ENCODE data around the gene SLC38A9.

Gene SLC38A9

GRCh38 chr5:55638051-55638450 lies 74.1 kb downstream of the SLC38A9 start:
- peaks cover 1 to 2% of the 10 kb centered on the region in 2 donors for H3K4me1 ChIP-seq (ENCODE audit: control insufficient read depth in 2 of 2, insufficient read depth in 1 of 2, low read depth in 1 of 2, low read length in 2 of 2)
- no peak overlapping the region for H2BK120ac ChIP-seq (ENCODE audit: low read depth, low read length)
- no peak overlapping the region for H3K18ac ChIP-seq (ENCODE audit: low read length)
- no peaks in the 10 kb centered on the region for H3K9me3 ChIP-seq (replicated peaks in 1 of 2; ENCODE audit: control insufficient read depth in 2 of 2, insufficient read depth in 1 of 2, low read depth in 1 of 2, low read length in 2 of 2)
- WGBS, 2 donors (ENCODE audit: extremely low coverage in 2 of 2, insufficient read length in 2 of 2, insufficient replicate concordance in 1 of 2): no CpG with 5 or more reads among the region's 2 CpGs
- no peak overlapping the region for H2AK5ac ChIP-seq (ENCODE audit: low read depth, low read length)
- H3K27me3 ChIP-seq (ENCODE audit: control insufficient read depth in 3 of 3, insufficient read depth in 3 of 3, low read depth in 1 of 3, low read length in 3 of 3): no peaks in the 10 kb centered on the region
- H3K79me1 ChIP-seq (ENCODE audit: low read depth, low read length): no peaks in the 10 kb centered on the region
- H2BK15ac ChIP-seq (ENCODE audit: low read length): no peak overlapping the region
- no peak overlapping the region for H3K4ac ChIP-seq (ENCODE audit: low read length)
- DNase-seq (ENCODE audit: low spot score): no peak
- H3K36me3 ChIP-seq (replicated peaks in 1 of 2; ENCODE audit: control insufficient read depth in 2 of 2, insufficient read depth in 2 of 2, low read length in 2 of 2): peaks cover 0 to 1% of the 10 kb centered on the region in 2 donors
- no peak overlapping the region for H3K23ac ChIP-seq (ENCODE audit: low read depth, low read length, poor library complexity)
- no peak overlapping the region for H3K27ac ChIP-seq (replicated peaks; ENCODE audit: low read length)
- H2BK5ac ChIP-seq (ENCODE audit: low read length): no peak overlapping the region
- no peak overlapping the region for H3K9ac ChIP-seq (ENCODE audit: low read depth, low read length, poor library complexity)
- no peak overlapping the region for H3K14ac ChIP-seq (ENCODE audit: low read length)
- H3K4me3 ChIP-seq (ENCODE audit: low read length in 2 of 2): no peak overlapping the region
- no peak overlapping the region for H4K8ac ChIP-seq (ENCODE audit: low read depth, low read length)
- H2BK12ac ChIP-seq (ENCODE audit: low read length): no peak overlapping the region
- no peak overlapping the region for H2AFZ ChIP-seq (ENCODE audit: low read length)
- H3K4me2 ChIP-seq (ENCODE audit: insufficient read depth, low read length, poor library complexity, severe bottlenecking): no peak overlapping the region
- no peak overlapping the region for H4K91ac ChIP-seq (ENCODE audit: low read depth, low read length, poor library complexity)

- H3K14ac ChIP-seq (ENCODE audit: low read length): no peak overlapping the region
- no peak overlapping the region for H3K27ac ChIP-seq (replicated peaks; ENCODE audit: low read length)
- no peak overlapping the region for H3K4me3 ChIP-seq (ENCODE audit: low read length in 2 of 2)
- no peaks in the 10 kb centered on the region for H3K9me3 ChIP-seq (replicated peaks in 1 of 2; ENCODE audit: control insufficient read depth in 2 of 2, insufficient read depth in 1 of 2, low read depth in 1 of 2, low read length in 2 of 2)
- no peaks in the 10 kb centered on the region for H3K27me3 ChIP-seq (ENCODE audit: control insufficient read depth in 3 of 3, insufficient read depth in 3 of 3, low read depth in 1 of 3, low read length in 3 of 3)
- H2BK12ac ChIP-seq (ENCODE audit: low read length): no peak overlapping the region
- H3K4ac ChIP-seq (ENCODE audit: low read length): no peak overlapping the region
- H3K4me1 ChIP-seq (ENCODE audit: control insufficient read depth in 2 of 2, insufficient read depth in 1 of 2, low read depth in 1 of 2, low read length in 2 of 2): peaks cover 1 to 2% of the 10 kb centered on the region in 2 donors
- H2BK120ac ChIP-seq (ENCODE audit: low read depth, low read length): no peak overlapping the region
- H2BK5ac ChIP-seq (ENCODE audit: low read length): no peak overlapping the region
- no peak overlapping the region for H2BK15ac ChIP-seq (ENCODE audit: low read length)
- no peak overlapping the region for H3K4me2 ChIP-seq (ENCODE audit: insufficient read depth, low read length, poor library complexity, severe bottlenecking)
- no peak overlapping the region for H4K91ac ChIP-seq (ENCODE audit: low read depth, low read length, poor library complexity)
- H2AK5ac ChIP-seq (ENCODE audit: low read depth, low read length): no peak overlapping the region
- peaks cover 0 to 1% of the 10 kb centered on the region in 2 donors for H3K36me3 ChIP-seq (replicated peaks in 1 of 2; ENCODE audit: control insufficient read depth in 2 of 2, insufficient read depth in 2 of 2, low read length in 2 of 2)
- no peak overlapping the region for H3K18ac ChIP-seq (ENCODE audit: low read length)
- DNase-seq (ENCODE audit: low spot score): no peak
- H3K79me1 ChIP-seq (ENCODE audit: low read depth, low read length): no peaks in the 10 kb centered on the region
- H2AFZ ChIP-seq (ENCODE audit: low read length): no peak overlapping the region
- no peak overlapping the region for H3K9ac ChIP-seq (ENCODE audit: low read depth, low read length, poor library complexity)
- no peak overlapping the region for H4K8ac ChIP-seq (ENCODE audit: low read depth, low read length)
- WGBS, 2 donors (ENCODE audit: extremely low coverage in 2 of 2, insufficient read length in 2 of 2, insufficient replicate concordance in 1 of 2): no CpG with 5 or more reads among the region's 3 CpGs
- no peak overlapping the region for H3K23ac ChIP-seq (ENCODE audit: low read depth, low read length, poor library complexity)
Measured at GRCh38 chr5:55636683-55637082, 75.4 kb downstream of the SLC38A9 start.

- DNase-seq (ENCODE audit: low spot score): no peak
- Histone ChIP-seq H2AFZ (ENCODE audit: low read length) (no peak overlapping the region), H3K4me1 (ENCODE audit: control insufficient read depth in 2 of 2, insufficient read depth in 1 of 2, low read depth in 1 of 2, low read length in 2 of 2) (peaks cover 1 to 2% of the 10 kb centered on the region in 2 donors), H3K9me3 (replicated peaks in 1 of 2; ENCODE audit: control insufficient read depth in 2 of 2, insufficient read depth in 1 of 2, low read depth in 1 of 2, low read length in 2 of 2) (no peaks in the 10 kb centered on the region), H3K36me3 (replicated peaks in 1 of 2; ENCODE audit: control insufficient read depth in 2 of 2, insufficient read depth in 2 of 2, low read length in 2 of 2) (peaks cover 0 to 1% of the 10 kb centered on the region in 2 donors), H2BK15ac (ENCODE audit: low read length) (no peak overlapping the region), H3K4me2 (ENCODE audit: insufficient read depth, low read length, poor library complexity, severe bottlenecking) (no peak overlapping the region), H3K27ac (replicated peaks; ENCODE audit: low read length) (no peak overlapping the region), H3K4ac (ENCODE audit: low read length) (no peak overlapping the region), H3K27me3 (ENCODE audit: control insufficient read depth in 3 of 3, insufficient read depth in 3 of 3, low read depth in 1 of 3, low read length in 3 of 3) (no peaks in the 10 kb centered on the region), H2BK12ac (ENCODE audit: low read length) (no peak overlapping the region), H2BK5ac (ENCODE audit: low read length) (no peak overlapping the region), H4K8ac (ENCODE audit: low read depth, low read length) (no peak overlapping the region), H2AK5ac (ENCODE audit: low read depth, low read length) (no peak overlapping the region), H4K91ac (ENCODE audit: low read depth, low read length, poor library complexity) (no peak overlapping the region), H3K79me1 (ENCODE audit: low read depth, low read length) (no peaks in the 10 kb centered on the region), H2BK120ac (ENCODE audit: low read depth, low read length) (no peak overlapping the region), H3K9ac (ENCODE audit: low read depth, low read length, poor library complexity) (no peak overlapping the region), H3K18ac (ENCODE audit: low read length) (no peak overlapping the region), H3K4me3 (ENCODE audit: low read length in 2 of 2) (no peak overlapping the region), H3K23ac (ENCODE audit: low read depth, low read length, poor library complexity) (no peak overlapping the region), H3K14ac (ENCODE audit: low read length) (no peak overlapping the region)
- WGBS, 2 donors (ENCODE audit: extremely low coverage in 2 of 2, insufficient read length in 2 of 2, insufficient replicate concordance in 1 of 2): no CpG with 5 or more reads among the region's 2 CpGs
Measured at GRCh38 chr5:55636177-55636576, 75.9 kb downstream of the SLC38A9 start.

GRCh38 chr5:55634866-55635265 lies 77.3 kb downstream of the SLC38A9 start:
- Histone ChIP-seq H2BK120ac (ENCODE audit: low read depth, low read length) (no peak overlapping the region), H3K9ac (ENCODE audit: low read depth, low read length, poor library complexity) (no peak overlapping the region), H3K79me1 (ENCODE audit: low read depth, low read length) (no peaks in the 10 kb centered on the region), H3K27ac (replicated peaks; ENCODE audit: low read length) (no peak overlapping the region), H4K91ac (ENCODE audit: low read depth, low read length, poor library complexity) (no peak overlapping the region), H3K36me3 (replicated peaks in 1 of 2; ENCODE audit: control insufficient read depth in 2 of 2, insufficient read depth in 2 of 2, low read length in 2 of 2) (peaks cover 0 to 1% of the 10 kb centered on the region in 2 donors), H3K4ac (ENCODE audit: low read length) (no peak overlapping the region), H3K9me3 (replicated peaks in 1 of 2; ENCODE audit: control insufficient read depth in 2 of 2, insufficient read depth in 1 of 2, low read depth in 1 of 2, low read length in 2 of 2) (no peaks in the 10 kb centered on the region), H3K27me3 (ENCODE audit: control insufficient read depth in 3 of 3, insufficient read depth in 3 of 3, low read depth in 1 of 3, low read length in 3 of 3) (no peaks in the 10 kb centered on the region), H3K18ac (ENCODE audit: low read length) (no peak overlapping the region), H4K8ac (ENCODE audit: low read depth, low read length) (no peak overlapping the region), H3K4me1 (ENCODE audit: control insufficient read depth in 2 of 2, insufficient read depth in 1 of 2, low read depth in 1 of 2, low read length in 2 of 2) (peaks cover 1 to 2% of the 10 kb centered on the region in 2 donors), H3K4me3 (ENCODE audit: low read length in 2 of 2) (no peak overlapping the region), H3K14ac (ENCODE audit: low read length) (no peak overlapping the region), H2AFZ (ENCODE audit: low read length) (no peak overlapping the region), H3K23ac (ENCODE audit: low read depth, low read length, poor library complexity) (no peak overlapping the region), H2BK12ac (ENCODE audit: low read length) (no peak overlapping the region), H2BK15ac (ENCODE audit: low read length) (no peak overlapping the region), H3K4me2 (ENCODE audit: insufficient read depth, low read length, poor library complexity, severe bottlenecking) (no peak overlapping the region), H2AK5ac (ENCODE audit: low read depth, low read length) (no peak overlapping the region), H2BK5ac (ENCODE audit: low read length) (no peak overlapping the region)
- DNase-seq (ENCODE audit: low spot score): no peak
